CD14-positive monocyte (primary cell): Measurements from ENCODE around the gene NLRX1. TPM values are rescaled to one million over a fixed set of nuclear protein-coding genes. Genes with fewer than 3 reads are reported as not detected.

Experiments used
- DNase-seq, 3 donors: peaks; one replicate each; pipeline ENCODE4 v3.0.0-alpha.2; 2011 to 2022
- H2AFZ ChIP-seq: 2 replicates; pipeline ENCODE4 v1.6.0; 2012; ENCODE audit warnings: mild to moderate bottlenecking, low read depth, low read length, inconsistent platforms; ENCODE audit not compliant: insufficient read depth, poor library complexity, severe bottlenecking
- H3K27ac ChIP-seq, 2 donors: 1 replicate in 1 of 2; 2 replicates in 1 of 2; pipeline ENCODE4 v1.5.1; 2012 to 2013; ENCODE audit warnings: low read length in 2 of 2, control low read depth in 1 of 2, inconsistent platforms in 1 of 2, low read depth in 1 of 2, mild to moderate bottlenecking in 1 of 2
- H3K27me3 ChIP-seq, 2 donors: one replicate each; pipeline versions ENCODE4 v1.6.0 to v1.6.1; 2011 to 2013; ENCODE audit warnings: low read length in 2 of 2; ENCODE audit not compliant: control insufficient read depth in 2 of 2, insufficient read depth in 2 of 2
- H3K36me3 ChIP-seq, 2 donors: replicated peaks in 1 of 2; 1 replicate in 1 of 2; 2 replicates in 1 of 2; pipeline versions ENCODE4 v1.5.1 to v1.6.1; 2012 to 2013; ENCODE audit warnings: low read length in 2 of 2, control low read depth in 1 of 2, inconsistent platforms in 1 of 2, mild to moderate bottlenecking in 1 of 2; ENCODE audit not compliant: insufficient read depth in 2 of 2, control insufficient read depth in 1 of 2
- H3K4me1 ChIP-seq, 2 donors: 1 replicate in 1 of 2; 2 replicates in 1 of 2; pipeline versions ENCODE4 v1.5.1 to v1.6.1; 2012 to 2013; ENCODE audit warnings: low read length in 2 of 2, control low read depth in 1 of 2, inconsistent platforms in 1 of 2, mild to moderate bottlenecking in 1 of 2, moderate library complexity in 1 of 2; ENCODE audit not compliant: insufficient read depth in 2 of 2, control insufficient read depth in 1 of 2
- H3K4me2 ChIP-seq: replicated peaks from 2 replicates; pipeline ENCODE3; 2012; ENCODE audit warnings: low read length, moderate library complexity, mild to moderate bottlenecking; ENCODE audit not compliant: poor library complexity, severe bottlenecking; ENCODE audit errors: extremely low read depth
- H3K4me3 ChIP-seq, 3 experiments: fragments of 200-600 bp in 1 of 3; sonication (generic) in 1 of 3; replicated peaks in 1 of 3; 1 replicate in 2 of 3; 2 replicates in 1 of 3; pipeline ENCODE4 v1.5.1; 2011 to 2013; ENCODE audit warnings: low read length in 3 of 3, mild to moderate bottlenecking in 3 of 3, control low read depth in 2 of 3, low read depth in 2 of 3, inconsistent platforms in 1 of 3, moderate library complexity in 1 of 3
- H3K79me2 ChIP-seq: 2 replicates; pipeline ENCODE4 v1.6.0; 2012; ENCODE audit warnings: mild to moderate bottlenecking, control low read depth, inconsistent platforms, low read length, moderate library complexity; ENCODE audit not compliant: insufficient read depth
- H3K9ac ChIP-seq: 2 replicates; pipeline ENCODE4 v1.6.0; 2017; ENCODE audit warnings: low read length, mild to moderate bottlenecking; ENCODE audit not compliant: insufficient read depth, poor library complexity, severe bottlenecking
- H3K9me3 ChIP-seq, 2 donors: replicated peaks in 1 of 2; 1 replicate in 1 of 2; 2 replicates in 1 of 2; pipeline versions ENCODE4 v1.5.1 to v1.6.1; 2012 to 2013; ENCODE audit warnings: low read length in 2 of 2, control low read depth in 1 of 2; ENCODE audit not compliant: control insufficient read depth in 1 of 2, insufficient read depth in 1 of 2
- H4K20me1 ChIP-seq: 2 replicates; pipeline ENCODE4 v1.6.0; 2012; ENCODE audit warnings: mild to moderate bottlenecking, low read length, control low read depth, moderate library complexity; ENCODE audit not compliant: insufficient read depth
- H3K27ac Mint-ChIP-seq, 7 donors: one replicate each; pipeline ENCODE4 v1.8.0; 2020; ENCODE audit warnings: mild to moderate bottlenecking in 7 of 7, mixed read lengths in 7 of 7, moderate library complexity in 6 of 7, inconsistent platforms in 2 of 7
- H3K27me3 Mint-ChIP-seq, 3 donors: one replicate each; pipeline ENCODE4 v1.8.0; 2021 to 2022; ENCODE audit warnings: low read depth in 3 of 3, mild to moderate bottlenecking in 3 of 3, mixed read lengths in 3 of 3, moderate library complexity in 3 of 3, inconsistent platforms in 1 of 3
- H3K36me3 Mint-ChIP-seq, 2 donors: one replicate each; pipeline ENCODE4 v1.8.0; 2020; ENCODE audit warnings: mixed read lengths in 2 of 2, inconsistent platforms in 1 of 2, mild to moderate bottlenecking in 1 of 2
- H3K4me1 Mint-ChIP-seq: one replicate; pipeline ENCODE4 v1.8.0; 2020; ENCODE audit warnings: mild to moderate bottlenecking, mixed read lengths
- H3K4me3 Mint-ChIP-seq, 2 donors: one replicate each; pipeline ENCODE4 v1.8.0; 2020; ENCODE audit warnings: mild to moderate bottlenecking in 2 of 2, mixed read lengths in 2 of 2, moderate library complexity in 1 of 2
- H3K9me3 Mint-ChIP-seq, 7 donors: one replicate each; pipeline ENCODE4 v1.8.0; 2020 to 2022; ENCODE audit warnings: mixed read lengths in 7 of 7, mild to moderate bottlenecking in 6 of 7, moderate library complexity in 6 of 7, inconsistent platforms in 2 of 7
- WGBS: methylation state at CpG from one replicate; pipeline ENCODE4 v1.1.5; 2013; ENCODE audit warnings: missing lambda C conversion rate; ENCODE audit not compliant: insufficient coverage; 5-methylcytosine and 5-hydroxymethylcytosine counted together
- intact Hi-C, 2 donors: fragments of 100-400 bp; cut with micrococcal nuclease; formaldehyde crosslinking; loops; one replicate each; pipeline versions ENCODE4 v1.15.0 to v1.15.1; 2023
- polyA plus RNA-seq, 3 donors: library from polyadenylated mRNA; depleted of rRNA in 1 of 3; unstranded in 2 of 3; stranded (reverse) in 1 of 3; fragments of 300-500 nt in 2 of 3; fragments of >200 nt in 1 of 3; fragmentation: Illumina TruSeq in 2 of 3; gene quantifications; 1 replicate in 2 of 3; 2 replicates in 1 of 3; pipeline ENCODE4 v1.2.3, GENCODE V29; 2012 to 2021
- TF ChIP-seq, protein P1 (sequence below): fragments of 200-600 bp; IDR thresholded peaks from one replicate; pipeline ENCODE4 v1.8.0; 2022; ENCODE audit warnings: antibody characterized with exemption, mild to moderate bottlenecking

The NLRX1 gene
- polyA plus RNA-seq, 3 donors = 13.7 to 15.5 (median 14.2) TPM

DNA sequence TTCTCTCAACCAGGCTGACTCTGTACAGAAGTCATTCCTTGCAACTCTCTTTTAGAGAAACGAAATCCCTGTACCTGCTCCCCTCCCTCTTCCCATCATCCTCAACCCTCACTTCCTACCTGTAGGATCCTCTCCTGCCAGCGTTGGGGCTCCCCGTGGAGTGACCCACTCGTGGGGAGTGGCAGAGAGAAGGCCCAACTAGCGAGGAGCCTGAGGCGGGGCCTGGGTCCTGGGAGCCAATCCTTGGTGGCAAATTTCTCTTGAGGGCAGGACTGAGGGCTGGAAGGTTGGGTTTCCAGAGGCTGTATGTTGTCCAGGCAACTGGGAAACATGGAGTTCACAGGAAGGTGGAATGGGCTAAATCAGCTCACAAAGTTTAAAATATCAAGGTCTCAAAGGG is 27.2 kb downstream of the NLRX1 start:
- Histone ChIP-seq H2AFZ (peak overlapping the region; percentile 11), H4K20me1 (no peaks in the 10 kb centered on the region), H3K9ac (no peak overlapping the region), H3K27ac (no peak overlapping the region), H3K27me3 (no peaks in the 10 kb centered on the region), H3K79me2 (no peaks in the 10 kb centered on the region), H3K4me3 (no peak overlapping the region), H3K9me3 (no peaks in the 10 kb centered on the region), H3K4me2 (no peak overlapping the region), H3K4me1 (peaks cover 49 to 62% of the 10 kb centered on the region in 2 donors), H3K36me3 (no peaks in the 10 kb centered on the region)
- intact Hi-C loops = loop anchor here (2.0 to 10.0 kb wide), 3 partner anchors 27 to 101 kb away; partner anchors contain the start of genes ABCG4 (in 2 of the 2) and NLRX1 (in 1 of the 2)
- TF ChIP-seq, protein P1, sequence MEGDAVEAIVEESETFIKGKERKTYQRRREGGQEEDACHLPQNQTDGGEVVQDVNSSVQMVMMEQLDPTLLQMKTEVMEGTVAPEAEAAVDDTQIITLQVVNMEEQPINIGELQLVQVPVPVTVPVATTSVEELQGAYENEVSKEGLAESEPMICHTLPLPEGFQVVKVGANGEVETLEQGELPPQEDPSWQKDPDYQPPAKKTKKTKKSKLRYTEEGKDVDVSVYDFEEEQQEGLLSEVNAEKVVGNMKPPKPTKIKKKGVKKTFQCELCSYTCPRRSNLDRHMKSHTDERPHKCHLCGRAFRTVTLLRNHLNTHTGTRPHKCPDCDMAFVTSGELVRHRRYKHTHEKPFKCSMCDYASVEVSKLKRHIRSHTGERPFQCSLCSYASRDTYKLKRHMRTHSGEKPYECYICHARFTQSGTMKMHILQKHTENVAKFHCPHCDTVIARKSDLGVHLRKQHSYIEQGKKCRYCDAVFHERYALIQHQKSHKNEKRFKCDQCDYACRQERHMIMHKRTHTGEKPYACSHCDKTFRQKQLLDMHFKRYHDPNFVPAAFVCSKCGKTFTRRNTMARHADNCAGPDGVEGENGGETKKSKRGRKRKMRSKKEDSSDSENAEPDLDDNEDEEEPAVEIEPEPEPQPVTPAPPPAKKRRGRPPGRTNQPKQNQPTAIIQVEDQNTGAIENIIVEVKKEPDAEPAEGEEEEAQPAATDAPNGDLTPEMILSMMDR = no peak
- no peak for DNase-seq
- Mint-ChIP-seq H3K4me3 (no peak overlapping the region), H3K4me1 (peaks cover 62% of the 10 kb centered on the region), H3K27ac (peak overlapping the region in 2 of 7 donors; percentile 46), H3K27me3 (peaks cover 0 to 11% (median 2%) of the 10 kb centered on the region in 3 donors), H3K36me3 (peaks cover 1 to 3% of the 10 kb centered on the region in 2 donors), H3K9me3 (peaks cover 0 to 3% (median 0%) of the 10 kb centered on the region in 7 donors)
- WGBS = 86% methylated on average over 2 of the region's 6 CpGs

DNA sequence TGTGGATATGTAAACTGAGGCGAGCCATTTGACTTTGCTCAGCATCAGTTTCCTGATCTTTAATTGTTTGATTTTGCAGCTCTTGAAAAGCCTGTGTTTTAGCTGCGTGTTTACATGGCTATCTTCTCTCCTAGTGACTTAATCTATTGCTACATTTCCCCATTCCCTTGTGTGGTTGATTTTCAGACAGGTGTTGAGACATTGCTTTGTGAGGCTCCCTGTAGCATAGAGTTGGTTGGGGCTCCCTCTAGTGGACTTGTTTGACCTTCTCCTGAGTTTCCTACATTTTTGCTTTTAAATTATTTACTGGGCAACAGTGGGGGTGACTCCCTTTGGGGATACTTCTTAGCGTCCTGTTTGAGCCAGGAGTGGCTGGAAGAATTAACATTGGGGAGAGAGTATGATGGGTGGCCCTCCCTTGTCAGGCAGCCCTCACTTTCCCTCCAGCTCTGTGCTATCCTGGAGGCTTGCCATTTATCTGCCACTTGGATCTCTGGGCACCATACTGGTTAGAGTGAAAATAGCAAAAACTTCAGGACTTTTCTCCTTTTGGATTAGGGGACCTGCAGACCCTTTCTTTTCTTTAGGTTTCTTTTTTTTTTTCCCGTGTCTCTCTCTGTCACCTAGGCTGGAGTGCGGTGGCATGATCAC is 28.4 kb downstream of the NLRX1 start:
- peaks cover 0 to 9% (median 2%) of the 10 kb centered on the region in 3 donors for H3K27me3 Mint-ChIP-seq
- intact Hi-C loops = loop anchor here (2.0 to 10.0 kb wide), 3 partner anchors 28 to 102 kb away; partner anchors contain the start of genes ABCG4 (in 2 of the 2) and NLRX1 (in 1 of the 2)
- no peak overlapping the region for H3K9ac ChIP-seq
- peaks cover 0 to 2% (median 0%) of the 10 kb centered on the region in 7 donors for H3K9me3 Mint-ChIP-seq
- peak overlapping the region; percentile 0 for H3K4me2 ChIP-seq
- H3K4me1 ChIP-seq = peaks cover 41 to 52% of the 10 kb centered on the region in 2 donors
- peak; percentile 84 to 92 (median 89) for DNase-seq
- peaks cover 1 to 3% of the 10 kb centered on the region in 2 donors for H3K36me3 Mint-ChIP-seq
- H3K36me3 ChIP-seq = no peaks in the 10 kb centered on the region
- peak overlapping the region in 6 of 7 donors; percentile 10 to 83 (median 82) for H3K27ac Mint-ChIP-seq
- no peaks in the 10 kb centered on the region for H3K9me3 ChIP-seq
- peak overlapping the region in 1 of 2 donors; percentile 39 for H3K27ac ChIP-seq
- WGBS = 25% methylated on average over 2 of the region's 5 CpGs
- no peaks in the 10 kb centered on the region for H4K20me1 ChIP-seq
- no peak overlapping the region for H2AFZ ChIP-seq
- H3K4me1 Mint-ChIP-seq = peaks cover 51% of the 10 kb centered on the region
- no peak overlapping the region for H3K4me3 Mint-ChIP-seq
- peak overlapping the region in 1 of 3 experiments; percentile 2 for H3K4me3 ChIP-seq
- TF ChIP-seq, protein P1 = peak; percentile 82
- H3K79me2 ChIP-seq = no peaks in the 10 kb centered on the region
- no peaks in the 10 kb centered on the region for H3K27me3 ChIP-seq
